Chondrocyte (in vitro differentiated cells): ENCODE results near the gene HIP1. TPM values are rescaled to one million over a fixed set of nuclear protein-coding genes. Genes with fewer than 3 reads are reported as not detected.

ENCODE experiments used
- DNase-seq: peaks from one replicate; pipeline ENCODE4 v3.0.0; 2021; ENCODE audit warnings: mixed read lengths, low spot score
- H3K27ac Mint-ChIP-seq: one replicate; pipeline ENCODE4 v1.8.0; 2021; ENCODE audit warnings: mild to moderate bottlenecking, moderate library complexity, mixed read lengths; ENCODE audit not compliant: unreplicated experiment
- H3K27me3 Mint-ChIP-seq: 2 replicates; pipeline ENCODE4 v1.8.0; 2021; ENCODE audit warnings: low read depth, mixed read lengths
- H3K36me3 Mint-ChIP-seq: 2 replicates; pipeline ENCODE4 v1.8.0; 2021; ENCODE audit warnings: low read depth, mixed read lengths
- H3K4me1 Mint-ChIP-seq: 2 replicates; pipeline ENCODE4 v1.8.0; 2021; ENCODE audit warnings: low read depth, mild to moderate bottlenecking, mixed read lengths
- H3K4me3 Mint-ChIP-seq: one replicate; pipeline ENCODE4 v1.8.0; 2021; ENCODE audit warnings: mild to moderate bottlenecking, moderate library complexity, mixed read lengths; ENCODE audit not compliant: unreplicated experiment
- H3K9me3 Mint-ChIP-seq: 2 replicates; pipeline ENCODE4 v1.8.0; 2021; ENCODE audit warnings: low read depth, mixed read lengths
- CTCF ChIP-seq: fragments of 200-600 bp; sonication (generic); IDR thresholded peaks from 2 replicates; pipeline ENCODE4 v1.5.0; 2021; ENCODE audit warnings: antibody characterized with exemption, mild to moderate bottlenecking, moderate library complexity
- total RNA-seq: library from RNA; stranded (reverse); gene quantifications from 3 replicates; pipeline ENCODE4 v1.2.1, GENCODE V29; 2021

HIP1 gene
- total RNA-seq, 1 donor from 2014 or later, result 46.6 TPM

GRCh38 chr7:75652788-75653187 is 86.0 kb downstream of the HIP1 start:
- Mint-ChIP-seq H3K27ac (no peak overlapping the region), H3K9me3 (no peaks in the 10 kb centered on the region), H3K27me3 (no peaks in the 10 kb centered on the region), H3K4me3 (no peak overlapping the region), H3K36me3 (peaks cover 1% of the 10 kb centered on the region), H3K4me1 (peaks cover 47% of the 10 kb centered on the region)
- DNase-seq, result no peak
- no peak for TF ChIP-seq CTCF

GRCh38 chr7:75650681-75651080 is 88.1 kb downstream of the HIP1 start:
- Mint-ChIP-seq H3K27me3 (no peaks in the 10 kb centered on the region), H3K27ac (peak overlapping the region; percentile 12), H3K36me3 (peaks cover 1% of the 10 kb centered on the region), H3K4me3 (no peak overlapping the region), H3K9me3 (no peaks in the 10 kb centered on the region), H3K4me1 (peaks cover 32% of the 10 kb centered on the region)
- TF ChIP-seq CTCF, result no peak
- DNase-seq, result peak; percentile 64

- no peak overlapping the region for H3K4me3 Mint-ChIP-seq
- H3K4me1 Mint-ChIP-seq, result peaks cover 28% of the 10 kb centered on the region
- DNase-seq, result no peak
- H3K27ac Mint-ChIP-seq, result peak overlapping the region; percentile 75
- H3K36me3 Mint-ChIP-seq, result peaks cover 1% of the 10 kb centered on the region
- no peaks in the 10 kb centered on the region for H3K9me3 Mint-ChIP-seq
- TF ChIP-seq CTCF, result no peak
- H3K27me3 Mint-ChIP-seq, result no peaks in the 10 kb centered on the region
Measured at GRCh38 chr7:75650062-75650461, 88.7 kb downstream of the HIP1 start.

GRCh38 chr7:75649462-75649861 is 89.3 kb downstream of the HIP1 start:
- H3K9me3 Mint-ChIP-seq, result no peaks in the 10 kb centered on the region
- H3K36me3 Mint-ChIP-seq, result peaks cover 1% of the 10 kb centered on the region
- no peak overlapping the region for H3K4me3 Mint-ChIP-seq
- DNase-seq, result no peak
- H3K27ac Mint-ChIP-seq, result peak overlapping the region; percentile 75
- H3K27me3 Mint-ChIP-seq, result no peaks in the 10 kb centered on the region
- no peak for TF ChIP-seq CTCF
- H3K4me1 Mint-ChIP-seq, result peaks cover 24% of the 10 kb centered on the region

- no peak for TF ChIP-seq CTCF
- H3K9me3 Mint-ChIP-seq, result peaks cover 1% of the 10 kb centered on the region
- DNase-seq, result no peak
- no peaks in the 10 kb centered on the region for H3K27me3 Mint-ChIP-seq
- H3K4me1 Mint-ChIP-seq, result peaks cover 24% of the 10 kb centered on the region
- no peak overlapping the region for H3K4me3 Mint-ChIP-seq
- H3K27ac Mint-ChIP-seq, result no peak overlapping the region
- H3K36me3 Mint-ChIP-seq, result peaks cover 1% of the 10 kb centered on the region
Measured at GRCh38 chr7:75647709-75648438, 90.9 kb downstream of the HIP1 start.
